CD4-positive, alpha-beta T cell treated with Interleukin-4 for 4 hours (primary cell): ENCODE data around the gene PPP1R26.
"Not testable (repeated sequence)": the region's sequence is repeated elsewhere in the genome, so short reads cannot be mapped to it uniquely, and the experiment has no call there.

Experiments
- DNase-seq: peaks from one replicate; pipeline ENCODE4 v3.0.0-alpha.2; 2020

PPP1R26 gene

DNA sequence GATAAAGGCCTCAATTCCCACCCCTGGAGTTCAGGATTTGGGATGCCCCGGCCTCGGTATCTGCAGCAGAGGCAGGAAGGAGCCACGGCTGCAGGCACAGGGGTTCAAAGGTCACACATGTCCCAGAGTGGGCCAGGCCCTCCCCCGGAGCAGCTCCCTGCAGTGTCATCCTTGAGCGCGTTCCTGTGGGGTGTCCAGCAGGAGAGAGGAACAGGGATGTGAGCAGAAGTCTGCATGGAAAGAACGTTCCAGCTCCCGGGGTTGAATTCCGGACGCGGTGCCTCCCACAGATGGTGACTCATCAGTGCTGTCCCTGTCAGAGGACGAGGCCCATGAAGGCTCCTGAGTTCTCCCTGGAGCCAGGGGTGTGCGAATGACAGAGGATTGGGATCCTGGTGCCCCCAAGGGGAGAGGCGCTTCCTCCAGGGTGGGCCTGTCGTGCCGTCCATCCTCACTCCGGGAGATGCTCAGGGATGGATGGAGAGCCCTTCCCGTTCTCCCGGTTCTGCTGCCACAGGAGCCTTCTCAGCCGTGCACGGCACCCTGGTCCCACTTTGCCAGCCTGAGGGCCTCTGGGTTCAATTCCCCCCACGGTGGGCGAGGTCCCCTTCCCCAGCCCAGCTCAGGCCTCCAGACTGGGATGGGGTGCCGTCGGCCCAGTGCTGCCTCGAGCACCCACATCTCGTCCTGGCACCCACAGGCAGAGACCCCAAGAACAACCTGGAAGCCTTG is 44.7 kb downstream of the PPP1R26 start:
- no peak for DNase-seq

DNA sequence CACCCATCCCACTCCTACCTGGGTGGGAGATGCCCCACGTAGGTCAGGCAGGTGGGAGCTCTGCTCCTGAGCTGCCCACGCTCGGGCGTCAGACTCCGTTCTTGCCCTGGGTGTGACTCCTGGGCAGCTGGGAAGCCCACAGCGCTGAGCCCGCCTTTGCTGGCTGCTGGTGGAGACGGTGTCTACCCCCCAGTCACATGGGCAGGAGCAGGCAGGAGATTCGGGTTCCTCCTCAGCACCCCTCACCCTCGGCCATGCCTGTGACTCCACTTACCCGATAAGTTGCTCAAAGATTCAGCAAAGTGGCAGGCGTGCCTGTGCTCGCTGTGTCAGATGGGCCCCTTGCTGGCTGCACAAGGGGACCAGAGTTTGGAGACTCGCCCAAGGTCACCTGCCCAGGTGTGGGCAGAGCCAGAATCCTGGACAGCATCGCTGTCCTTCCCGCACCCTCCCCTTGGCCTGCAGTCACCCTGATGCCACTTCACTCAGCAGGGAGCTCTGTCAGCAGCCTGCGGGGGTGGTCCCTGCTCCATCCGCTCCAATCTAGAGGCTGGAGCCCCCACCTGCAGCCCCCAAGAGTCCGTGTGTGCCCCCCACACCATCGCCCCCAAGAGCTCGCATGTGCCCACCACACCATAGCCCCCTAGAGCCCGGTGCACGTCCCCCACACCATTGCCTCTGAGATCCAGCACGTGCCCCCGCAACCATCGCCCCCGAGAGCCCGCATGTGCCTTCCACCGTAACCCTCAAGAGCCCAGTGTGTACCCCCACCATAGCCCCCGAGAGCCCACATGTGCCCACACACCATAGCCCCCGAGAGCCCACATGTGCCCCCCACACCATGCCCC is 45.9 kb downstream of the PPP1R26 start:
- no peak for DNase-seq

DNA sequence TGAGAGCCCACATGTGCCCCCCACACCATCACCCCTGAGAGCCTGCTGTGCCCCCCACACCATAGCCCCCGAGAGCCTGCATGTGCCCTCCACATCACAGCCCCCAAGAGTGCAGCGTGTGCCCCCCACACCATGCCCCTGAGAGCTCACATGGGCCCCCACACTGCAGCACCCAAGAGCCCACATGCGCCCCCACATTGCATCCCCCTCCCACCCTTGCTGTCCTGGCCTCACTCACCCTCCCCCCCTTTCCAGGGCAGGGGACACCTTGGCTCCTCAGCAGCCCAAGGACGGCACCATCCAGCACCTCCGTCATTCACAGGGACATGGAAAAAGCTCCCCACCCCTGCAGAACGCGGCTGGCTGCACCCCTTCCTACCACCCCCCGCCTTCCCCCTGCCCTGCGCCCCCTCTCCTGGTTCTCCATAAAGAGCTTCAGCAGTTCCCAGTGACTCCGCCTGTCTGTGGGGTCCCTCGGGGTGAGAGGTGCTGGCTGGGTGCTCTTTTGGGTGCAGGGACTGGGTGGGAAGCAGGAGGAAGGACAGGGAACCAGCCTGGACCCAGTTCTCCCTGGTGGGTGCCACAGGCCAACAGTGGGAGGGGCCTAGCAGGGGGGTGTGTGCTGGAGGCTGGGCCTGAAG is 46.6 kb downstream of the PPP1R26 start:
- DNase-seq: no peak

DNA sequence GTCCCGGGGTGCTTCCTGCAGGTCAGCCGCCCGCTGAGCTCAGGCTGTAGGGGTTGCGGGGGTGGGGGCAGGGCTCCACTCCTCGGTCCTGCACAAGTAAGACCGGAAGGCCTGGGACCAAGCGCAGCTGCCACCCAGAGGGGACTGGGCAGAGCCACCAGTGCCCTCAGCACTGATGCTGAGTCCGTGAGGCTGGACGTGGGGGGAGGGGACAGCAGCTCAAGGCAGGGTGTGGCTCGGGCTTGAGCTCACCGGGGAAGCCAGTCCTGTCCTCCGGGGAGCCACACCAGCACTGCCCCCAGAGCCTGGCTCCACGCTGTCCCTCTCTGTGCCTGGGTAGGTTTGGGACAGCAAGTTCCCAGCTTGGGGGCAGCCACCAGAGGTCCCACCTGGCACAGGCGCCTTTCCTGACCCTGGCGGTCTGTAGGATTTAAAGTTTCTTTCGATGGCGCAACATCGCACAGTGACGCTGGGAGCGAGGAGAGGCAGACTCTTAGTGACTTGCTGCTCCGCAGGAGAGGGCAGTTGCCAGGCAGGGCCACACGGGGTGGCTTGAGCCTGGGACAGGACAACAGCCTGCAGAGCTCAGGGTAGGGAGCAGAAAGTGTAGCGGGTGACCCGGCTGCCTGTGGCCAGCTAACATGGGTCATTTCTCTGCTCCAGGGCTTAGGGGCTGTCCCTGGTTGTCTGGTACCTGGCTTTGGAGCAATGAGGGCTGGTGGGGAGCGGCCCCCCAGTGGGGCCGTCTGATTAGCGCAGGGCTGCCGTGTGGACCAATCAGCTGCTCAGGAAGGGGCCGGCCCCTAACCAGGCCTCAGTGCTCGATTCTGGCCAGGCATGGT is 47.4 kb downstream of the PPP1R26 start:
- no peak for DNase-seq

DNA sequence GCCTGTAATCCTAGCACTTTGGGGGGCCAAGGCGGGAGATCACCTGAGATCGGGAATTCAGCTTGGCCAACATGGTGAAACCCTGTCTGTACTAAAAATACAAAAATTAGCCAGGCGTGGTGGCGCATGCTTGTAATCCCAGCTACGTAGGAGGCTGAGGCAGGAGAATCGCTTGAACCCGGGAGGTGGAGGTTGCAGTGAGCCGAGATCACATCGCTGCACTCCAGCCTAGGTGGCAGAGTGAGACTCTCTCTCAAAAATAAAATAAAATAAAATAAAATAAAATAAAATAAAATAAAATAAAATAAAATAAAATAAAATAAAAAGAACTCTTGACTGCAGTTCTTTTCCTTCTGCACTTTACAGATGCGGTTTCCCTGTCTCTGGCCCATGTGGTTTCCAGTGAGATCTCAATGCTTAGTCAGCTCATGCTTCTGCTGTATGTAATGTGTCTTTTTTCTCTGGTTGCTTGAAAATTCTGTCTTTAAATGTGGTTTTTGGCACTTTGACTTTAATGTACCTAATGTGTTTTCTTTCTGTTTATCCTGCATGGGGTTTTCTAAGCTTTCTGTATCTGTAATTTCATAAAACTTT is 49.4 kb downstream of the PPP1R26 start:
- DNase-seq: not testable (repeated sequence)

DNA sequence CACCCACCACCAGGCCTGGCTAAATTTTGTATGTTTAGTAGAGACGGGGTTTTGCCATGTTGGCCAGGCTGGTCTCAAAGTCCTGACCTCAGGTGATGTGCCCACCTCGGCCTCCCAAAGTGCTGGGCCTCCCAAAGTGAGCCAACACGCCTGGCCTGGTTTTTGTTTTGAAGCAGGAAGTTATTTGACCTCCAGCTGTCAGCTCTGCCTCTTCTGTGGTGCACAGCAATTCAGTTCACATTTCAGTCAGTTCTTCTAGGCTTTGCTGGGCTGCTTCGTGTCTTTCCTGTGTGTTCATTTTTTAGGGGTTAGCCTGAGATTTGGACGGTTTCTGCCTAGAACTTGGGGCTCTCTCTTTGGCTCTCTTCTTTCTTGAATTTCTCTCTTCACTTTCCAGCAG is 50.6 kb downstream of the PPP1R26 start:
- no peak for DNase-seq

DNA sequence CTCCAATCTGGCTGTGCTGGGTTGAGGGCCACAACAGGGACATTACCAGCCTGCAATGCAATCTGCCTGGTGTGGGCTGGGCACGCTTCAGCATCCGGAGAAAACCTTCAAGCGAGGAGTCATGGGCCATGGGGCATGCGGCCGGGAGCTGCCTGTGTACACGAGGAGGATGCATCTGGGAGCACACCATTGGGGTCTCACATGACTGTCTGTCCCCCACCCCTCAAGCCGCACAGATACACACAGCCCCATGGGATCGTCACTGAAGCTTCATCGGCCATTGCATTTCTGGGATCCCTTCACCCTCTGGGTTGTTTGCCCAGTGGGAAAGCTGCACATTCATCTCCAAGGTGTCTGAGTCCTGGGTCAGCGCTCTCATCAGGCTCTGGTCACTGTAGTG is 51.5 kb downstream of the PPP1R26 start:
- DNase-seq: no peak

DNA sequence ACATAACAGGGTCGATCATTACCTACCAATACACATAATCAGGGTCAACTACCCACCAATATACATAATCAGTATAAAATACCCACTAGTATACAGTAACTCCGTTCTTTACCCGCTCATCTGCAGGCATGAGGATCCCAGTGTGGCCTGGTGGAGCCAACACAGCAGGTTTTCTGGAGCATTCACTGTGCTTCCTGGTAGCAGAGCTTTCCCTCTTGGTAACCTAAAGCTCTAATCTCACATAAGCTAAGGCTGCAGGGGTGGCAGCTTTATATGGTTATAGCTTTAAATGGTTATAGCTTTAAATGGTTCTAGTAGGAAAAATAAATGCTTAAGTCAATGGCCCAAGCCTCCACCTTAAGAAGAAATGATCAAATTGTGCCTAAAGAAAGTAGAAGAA is 53.5 kb downstream of the PPP1R26 start:
- no peak for DNase-seq

DNA sequence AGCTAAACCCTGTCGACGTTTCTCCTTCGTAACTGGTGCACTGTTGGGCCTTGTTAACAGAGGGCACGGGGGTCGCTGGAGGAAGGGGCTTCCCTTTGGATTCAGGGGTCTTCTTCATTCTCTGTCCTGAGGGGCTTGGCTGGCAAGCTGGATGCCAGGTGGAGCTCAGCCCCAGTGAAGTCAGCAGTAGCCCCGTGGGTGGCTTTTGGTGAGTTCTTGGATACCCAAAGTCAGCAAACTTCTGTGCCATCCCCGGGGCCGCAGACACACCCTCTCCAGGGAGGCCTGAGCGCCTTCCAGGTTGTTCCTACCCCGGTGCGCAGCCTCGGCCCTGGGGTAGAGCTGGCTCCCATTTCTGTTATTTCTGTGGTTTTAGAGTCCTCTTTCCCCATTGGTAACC is 54.1 kb downstream of the PPP1R26 start:
- DNase-seq: no peak

DNA sequence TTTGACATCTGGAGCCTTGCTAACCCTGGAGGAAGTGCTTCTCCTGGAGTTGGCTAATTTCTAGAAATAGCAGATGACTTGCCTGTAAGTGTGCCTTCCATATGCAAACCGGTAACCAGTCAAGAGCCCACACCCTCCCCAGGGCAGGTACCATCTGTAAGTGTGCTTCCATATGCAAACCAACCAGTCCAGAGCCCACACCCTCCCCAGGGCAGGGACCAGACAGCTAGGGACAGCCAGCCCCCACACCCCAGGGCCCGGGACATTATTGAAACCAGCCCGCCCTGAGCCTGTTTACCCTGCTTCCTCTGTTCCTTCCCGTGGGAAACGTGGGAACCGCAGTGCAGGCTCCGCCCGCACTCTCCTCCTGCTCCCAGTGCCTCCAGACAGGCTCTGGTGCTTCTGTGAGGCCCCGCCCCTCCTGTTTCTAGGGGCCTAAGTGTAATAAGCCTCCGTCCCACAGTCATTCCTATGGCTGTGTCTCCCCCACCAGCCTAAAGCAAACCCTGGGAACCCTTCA is 54.7 kb downstream of the PPP1R26 start:
- not testable (repeated sequence) for DNase-seq

DNA sequence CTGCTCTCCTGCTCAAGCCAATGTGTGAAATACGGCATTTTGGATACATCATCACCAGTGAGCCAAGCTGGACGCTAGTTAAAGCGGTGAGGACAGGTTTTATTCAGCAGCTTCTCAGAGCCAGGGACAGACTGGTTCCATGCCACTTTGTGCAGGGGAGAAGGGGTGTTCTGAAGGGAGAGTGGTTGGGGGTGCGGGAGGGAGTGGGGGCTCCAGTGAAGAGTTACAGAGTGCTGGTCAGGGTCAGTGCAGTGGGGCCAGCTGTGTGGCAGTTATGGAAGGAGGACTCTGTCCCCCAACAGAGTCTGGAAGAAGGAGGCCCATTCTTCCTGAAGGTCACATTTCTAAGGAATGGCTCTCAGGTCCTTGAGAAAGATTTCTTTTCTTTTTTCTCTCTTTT is 55.2 kb downstream of the PPP1R26 start:
- DNase-seq: not testable (repeated sequence)

DNA sequence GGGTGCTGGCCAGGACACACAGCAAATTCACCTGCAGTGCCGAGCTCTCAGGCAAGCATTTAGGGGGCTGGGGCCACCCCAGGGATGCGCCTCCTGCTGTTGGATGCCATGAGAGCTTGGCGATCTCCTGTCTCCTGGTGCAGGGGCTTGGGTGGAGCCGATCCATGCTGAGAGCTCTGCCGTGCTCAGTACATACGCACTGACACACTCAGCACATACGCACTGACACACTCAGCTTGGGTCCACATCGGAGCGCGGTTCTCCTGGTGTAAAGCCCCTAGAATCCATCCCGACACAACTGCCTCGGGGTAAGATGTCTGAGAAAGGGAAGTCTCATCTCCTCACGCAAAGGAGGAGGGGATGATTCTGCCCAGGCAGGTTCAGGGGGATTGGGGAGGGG is 56.0 kb downstream of the PPP1R26 start:
- not testable (repeated sequence) for DNase-seq

DNA sequence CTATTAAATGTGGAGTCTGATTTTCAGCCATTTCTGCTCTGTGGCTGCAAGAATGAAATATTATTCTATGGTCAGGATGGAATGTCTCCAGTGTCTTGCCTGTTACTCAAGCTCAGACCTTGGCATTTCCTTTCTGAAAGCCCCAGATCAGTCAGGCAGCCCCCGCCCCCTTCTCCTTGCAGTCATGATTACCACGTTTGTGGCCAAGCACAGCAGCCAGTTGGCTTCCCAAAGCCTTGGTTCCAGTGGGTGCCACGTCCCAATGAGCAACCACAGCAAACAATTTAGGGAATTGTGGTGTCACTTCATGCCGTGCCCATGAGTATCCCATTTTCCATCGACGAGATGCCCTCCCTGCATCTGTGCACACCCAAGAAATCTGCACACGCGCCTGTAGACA is 56.6 kb downstream of the PPP1R26 start:
- DNase-seq: no peak
